Astrocyte of the cerebellum (primary cell): ENCODE results near the gene TNMD.
"Not testable (repeated sequence)": the region's sequence is repeated elsewhere in the genome, so short reads cannot be mapped to it uniquely, and the experiment has no call there.

Experiments used
- DNase-seq: peaks from one replicate; pipeline ENCODE4 v3.0.0-alpha.2; 2011; ENCODE audit warnings: low read depth
- H3K4me3 ChIP-seq: 2 replicates; pipeline ENCODE4 v1.5.1; 2011; ENCODE audit warnings: mild to moderate bottlenecking, low read depth, low read length, moderate library complexity
- CTCF ChIP-seq: IDR thresholded peaks from 2 replicates; pipeline ENCODE4 v1.5.1; 2012; ENCODE audit warnings: low read length, low read depth, moderate library complexity, mild to moderate bottlenecking; ENCODE audit errors: missing control alignments
- in situ Hi-C: cut with HindIII; loops from 2 replicates; pipeline ENCODE4 v1.10.0; 2017; ENCODE audit warnings: low sequenced_read_pairs

Gene TNMD

GRCh38 chrX:100584611-100585010 lies at the start of gene TNMD:
TSS of gene TNMD (plus strand) at chrX:100584936. CDS start at chrX:100585019, 83 bp downstream.
- in situ Hi-C loops = no loop called here
- no peak for TF ChIP-seq CTCF
- H3K4me3 ChIP-seq = no peak within 1 kb of the TSS
- no peak for DNase-seq

- H3K4me3 ChIP-seq, in situ Hi-C loops, DNase-seq: not testable (repeated sequence)
These were observed 19.2 kb upstream of the TNMD start for GRCh38 chrX:100565534-100565933.

GRCh38 chrX:100586747-100587146 lies 2.0 kb downstream of the TNMD start:
- in situ Hi-C loops = no loop called here

GRCh38 chrX:100587861-100588260 lies 3.1 kb downstream of the TNMD start:
- in situ Hi-C loops = no loop called here
- no peak for TF ChIP-seq CTCF

More at GRCh38 chrX:100586747-100587146, 2.0 kb downstream of the TNMD start:
- DNase-seq = no peak
- H3K4me3 ChIP-seq = no peak overlapping the region
- no peak for TF ChIP-seq CTCF

GRCh38 chrX:100591256-100592051 lies 6.7 kb downstream of the TNMD start:
- DNase-seq = no peak
- no peak for TF ChIP-seq CTCF
- in situ Hi-C loops = no loop called here
- no peak overlapping the region for H3K4me3 ChIP-seq

More at GRCh38 chrX:100587861-100588260, 3.1 kb downstream of the TNMD start:
- DNase-seq = no peak
- no peak overlapping the region for H3K4me3 ChIP-seq

GRCh38 chrX:100593126-100593525 lies 8.4 kb downstream of the TNMD start:
- in situ Hi-C loops = no loop called here
- H3K4me3 ChIP-seq = no peak overlapping the region
- TF ChIP-seq CTCF = no peak
- no peak for DNase-seq

- no peak overlapping the region for H3K4me3 ChIP-seq
- in situ Hi-C loops = no loop called here
- no peak for DNase-seq
- TF ChIP-seq CTCF = no peak
These were observed 8.8 kb downstream of the TNMD start for GRCh38 chrX:100593581-100593980.
